Subcutaneous adipose tissue (tissue), 4 donors: ENCODE results near the gene ZBTB7A. TPM values are rescaled to one million over a fixed set of nuclear protein-coding genes. Genes with fewer than 3 reads are reported as not detected.

Source experiments
- CTCF ChIP-seq: fragments of 450-650 bp; IDR thresholded peaks from one replicate; pipeline ENCODE4 v1.5.1; 2016; ENCODE audit warnings: low read depth, mild to moderate bottlenecking, control low read depth, antibody characterized with exemption, moderate library complexity
- total RNA-seq, 4 donors: library from RNA; depleted of rRNA; stranded (reverse); fragments of >200 nt; gene quantifications; one replicate each; pipeline ENCODE4 v1.1.0, GENCODE V29; 2016

Gene ZBTB7A
- total RNA-seq, 4 donors from 2014 or later, result 14.2 to 63.9 (median 28.7) TPM

GRCh38 chr19:4064496-4065260 is 2.0 kb downstream of the ZBTB7A start:
- TF ChIP-seq CTCF, result no peak

- no peak for TF ChIP-seq CTCF
These were observed 2.6 kb downstream of the ZBTB7A start for GRCh38 chr19:4064149-4064495.

DNA sequence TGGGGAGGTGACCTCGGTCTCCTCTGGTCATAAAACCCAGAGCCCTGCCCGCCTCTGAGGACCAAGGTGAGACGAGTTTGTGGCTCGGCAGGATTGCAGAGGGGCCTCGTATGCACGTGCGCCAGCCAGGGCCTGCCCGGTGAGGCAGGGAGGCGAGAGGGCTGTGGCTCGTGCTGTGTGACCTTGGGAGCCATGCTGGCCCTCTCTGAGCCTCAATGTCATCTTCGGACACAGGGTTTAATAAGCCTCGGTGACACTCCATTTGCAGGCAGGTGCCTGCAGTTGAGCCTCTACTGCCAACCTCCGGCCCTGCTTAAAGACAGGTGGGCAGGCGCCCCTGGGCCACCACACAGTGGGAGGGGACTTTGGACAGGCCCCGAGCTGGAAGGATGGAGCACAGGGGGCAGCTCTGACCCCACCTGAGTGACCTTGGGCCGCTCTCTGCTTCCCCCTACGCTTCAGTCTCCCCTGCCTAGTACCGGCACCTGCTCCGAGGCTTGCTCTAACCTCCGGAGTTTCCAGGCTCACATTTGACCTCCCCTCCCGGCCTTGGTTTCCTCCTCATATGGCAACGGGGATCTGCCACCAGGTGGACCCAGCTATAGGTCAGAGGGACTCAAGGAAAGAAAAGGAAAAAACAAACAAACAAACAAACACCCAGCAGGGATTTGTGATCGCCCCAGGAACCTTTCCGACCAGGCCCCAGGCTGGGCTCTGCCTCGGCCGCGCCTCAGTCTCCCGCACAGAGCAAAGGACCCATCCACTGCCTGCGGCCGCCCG is 3.1 kb downstream of the ZBTB7A start:
- TF ChIP-seq CTCF, result no peak

- TF ChIP-seq CTCF, result no peak
These were observed 4.0 kb downstream of the ZBTB7A start for GRCh38 chr19:4062419-4063368.

DNA sequence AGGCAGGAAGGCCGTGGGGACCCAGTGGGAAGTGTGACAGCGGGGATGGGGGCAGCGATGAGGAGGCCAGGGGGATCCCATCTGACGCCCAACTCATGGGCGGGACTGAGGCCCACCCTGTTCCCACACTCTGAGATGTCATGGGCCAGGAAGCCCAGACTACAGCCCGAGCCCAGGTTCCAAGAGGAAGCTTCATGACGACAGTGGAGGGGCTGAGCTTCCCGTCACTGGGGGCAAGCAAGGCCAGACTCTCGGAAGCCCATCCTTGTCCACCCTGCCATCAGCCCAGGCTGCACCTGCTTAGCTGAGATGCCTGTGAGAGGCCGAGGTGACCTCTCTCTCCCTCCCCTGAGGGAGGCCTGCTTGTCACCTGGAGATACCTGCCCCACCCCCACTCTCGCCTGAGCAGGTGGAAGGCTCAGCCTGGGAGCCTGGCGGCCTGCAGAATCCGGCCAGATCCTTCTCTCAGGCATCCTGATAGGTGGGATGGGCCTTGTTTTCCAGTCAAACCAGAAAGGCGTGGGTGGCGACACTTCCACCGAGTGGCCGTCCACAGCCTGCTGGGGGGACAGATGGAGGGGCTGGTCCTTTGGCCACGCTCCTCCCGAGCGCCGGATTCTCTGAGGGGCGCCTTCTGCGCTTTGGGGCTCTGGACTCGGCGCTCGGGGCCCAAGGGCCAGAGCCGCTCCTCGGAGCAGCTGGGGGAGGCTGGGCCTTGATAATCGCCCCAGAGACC is 4.8 kb downstream of the ZBTB7A start:
- TF ChIP-seq CTCF, result no peak

- TF ChIP-seq CTCF, result no peak
These were observed 5.5 kb downstream of the ZBTB7A start for GRCh38 chr19:4061178-4061682.
